ENCODE data around the gene TAS2R8.

- TF ChIP-seq CTCF (conservative IDR thresholded peaks at IDR 0.05 in 1 of 2, IDR thresholded peaks at IDR 0.05 in 1 of 2; ENCODE audit: extremely low read depth in 1 of 2, insufficient read depth in 1 of 2, low read depth in 1 of 2, low read length in 2 of 2) (no peak), EZH2 (IDR thresholded peaks at IDR 0.05; ENCODE audit: borderline replicate concordance, low read length) (no peak)
Measured at GRCh38 chr12:10802587-10802986, 4.5 kb downstream of the TAS2R8 start, which contains the start of gene TAS2R7.
